ENCODE data around the gene ANXA2. TPM values are rescaled to one million over a fixed set of nuclear protein-coding genes. Genes with fewer than 3 reads are reported as not detected.

ANXA2 gene
- total RNA-seq, 1 experiment from 2014 or later, result 1,903 TPM

GRCh38 chr15:60391722-60392315 is 6.0 kb downstream of the ANXA2 start:
- DNase-seq (ENCODE audit: low read depth, low spot score) (no peak), ATAC-seq (no peak)
- H3K4me3 ChIP-seq (ENCODE audit: low read depth in 2 of 2, low read length in 2 of 2), result peak overlapping the region; percentile 57 to 88
- in situ Hi-C loops (cut with HindIII; ENCODE audit: low pct_unique_long_range_greater_than_20kb, low sequenced_read_pairs), result no loop called here
- ChIA-PET POLR2A (interaction anchor here (0.6 to 2.1 kb wide), 2 partner anchors 23 to 29 kb away, joined by 4 to 13 read pairs; no protein-coding TSS in a partner anchor), CTCF (no interaction called here)
- intact Hi-C loops (cut with micrococcal nuclease; ENCODE audit: unreplicated experiment), result no loop called here
- no peaks in the 10 kb centered on the region for H3K9me3 ChIP-seq (ENCODE audit: control insufficient read depth, insufficient read depth, low read depth, low read length)
- peaks cover 34% of the 10 kb centered on the region for H3K36me3 ChIP-seq (ENCODE audit: control insufficient read depth, insufficient read depth, low read length)
- H3K27ac ChIP-seq (ENCODE audit: low read length), result peak overlapping the region; percentile 100
- no TSS peak for BruUV-seq (replicated peaks)
- no peaks in the 10 kb centered on the region for H3K27me3 ChIP-seq (ENCODE audit: control insufficient read depth, insufficient read depth, low read length)
- peaks cover 87% of the 10 kb centered on the region for H3K4me1 ChIP-seq (ENCODE audit: control insufficient read depth, insufficient read depth, low read length)
- TF ChIP-seq POLR2AphosphoS5 (IDR thresholded peaks at IDR 0.05; ENCODE audit: low read depth, low read length), result peak; percentile 62
- no peak for TF ChIP-seq CTCF (IDR thresholded peaks at IDR 0.05)

GRCh38 chr15:60390871-60391501 is 6.8 kb downstream of the ANXA2 start:
- Histone ChIP-seq H3K27me3 (ENCODE audit: control insufficient read depth, insufficient read depth, low read length) (no peaks in the 10 kb centered on the region), H3K9me3 (ENCODE audit: control insufficient read depth, insufficient read depth, low read depth, low read length) (no peaks in the 10 kb centered on the region), H3K27ac (ENCODE audit: low read length) (peak overlapping the region; percentile 100), H3K4me1 (ENCODE audit: control insufficient read depth, insufficient read depth, low read length) (peaks cover 95% of the 10 kb centered on the region), H3K36me3 (ENCODE audit: control insufficient read depth, insufficient read depth, low read length) (peaks cover 33% of the 10 kb centered on the region), H3K4me3 (ENCODE audit: low read depth in 2 of 2, low read length in 2 of 2) (peak overlapping the region; percentile 57 to 88)
- ATAC-seq (peak; percentile 35), DNase-seq (ENCODE audit: low read depth, low spot score) (no peak)
- ChIA-PET POLR2A (interaction anchor here (0.6 kb wide), 3 partner anchors 16 to 29 kb away, joined by 4 to 13 read pairs (median 4); no protein-coding TSS in a partner anchor), CTCF (no interaction called here)
- intact Hi-C loops (cut with micrococcal nuclease; ENCODE audit: unreplicated experiment), result no loop called here
- in situ Hi-C loops (cut with HindIII; ENCODE audit: low pct_unique_long_range_greater_than_20kb, low sequenced_read_pairs), result no loop called here
- no TSS peak for BruUV-seq (replicated peaks)
- TF ChIP-seq CTCF (IDR thresholded peaks at IDR 0.05) (no peak), REST (IDR thresholded peaks at IDR 0.05; ENCODE audit: insufficient read depth in 1 of 2, low read depth in 2 of 2, low read length in 1 of 2) (no peak), POLR2AphosphoS5 (IDR thresholded peaks at IDR 0.05; ENCODE audit: low read depth, low read length) (peak; percentile 49), SIN3A (IDR thresholded peaks at IDR 0.05; ENCODE audit: borderline replicate concordance, insufficient read depth, low read depth, low read length) (no peak), TCF7L2 (IDR thresholded peaks at IDR 0.05; ENCODE audit: low read depth, low read length) (peak; percentile 20; the same call in 1 of the 2 replicates)

Measured in Panc1 (cell line).